PC-3 (cell line): ENCODE measurements around the gene GULP1. TPM values are rescaled to one million over a fixed set of nuclear protein-coding genes. Genes with fewer than 3 reads are reported as not detected.
"Not testable (repeated sequence)": the region's sequence is repeated elsewhere in the genome, so short reads cannot be mapped to it uniquely, and the experiment has no call there.

ENCODE experiments used
- ATAC-seq: fragments of 200-7000 bp; cut with Tn5 transposase; 2 replicates; pipeline ENCODE4 v1.9.1; 2020; ENCODE audit warnings: mild to moderate bottlenecking, moderate library complexity
- BruUV-seq: library from RNA; stranded (reverse); fragments of 400-500 nt; replicated peaks from 2 replicates; lab custom pipeline; 2021; lab: Mats Ljungman, UMichigan
- CTCF ChIA-PET: fragments of 300-600 bp; sonication (Branson Sonifier 250); formaldehyde crosslinking; loops from one replicate; lab custom pipeline; 2022; ENCODE audit warnings: antibody characterized with exemption; lab: Charles Lee
- POLR2A ChIA-PET: fragments of 300-600 bp; sonication (Branson Sonifier 250); formaldehyde crosslinking; loops from one replicate; lab custom pipeline; 2022; ENCODE audit warnings: antibody characterized with exemption; ENCODE audit not compliant: unreplicated experiment; lab: Charles Lee
- DNase-seq: peaks from one replicate; pipeline ENCODE4 v3.0.0-alpha.2; 2015
- H2AFZ ChIP-seq: fragments of 300-600 bp; sonication (generic); 2 replicates; pipeline ENCODE4 v1.6.0; 2016; ENCODE audit warnings: antibody characterized with exemption, low read length
- H3F3A ChIP-seq: fragments of 300-600 bp; sonication (generic); one replicate; pipeline ENCODE4 v1.6.0; 2017; ENCODE audit warnings: antibody characterized with exemption, low read length, control low read depth, mild to moderate bottlenecking; ENCODE audit not compliant: unreplicated experiment
- H3K27ac ChIP-seq: fragments of 300-600 bp; sonication (generic); 2 replicates; pipeline ENCODE4 v1.5.1; 2016; ENCODE audit warnings: mild to moderate bottlenecking, low read length
- H3K27me3 ChIP-seq: fragments of 300-600 bp; sonication (generic); 2 replicates; pipeline ENCODE4 v1.6.1; 2016; ENCODE audit warnings: low read length, mixed read lengths
- H3K36me3 ChIP-seq: fragments of 300-600 bp; sonication (generic); 2 replicates; pipeline ENCODE4 v1.6.1; 2016; ENCODE audit warnings: low read depth, mixed run types, low read length, mixed read lengths
- H3K4me1 ChIP-seq: fragments of 300-600 bp; sonication (generic); 2 replicates; pipeline ENCODE4 v1.5.1; 2016; ENCODE audit warnings: low read length; ENCODE audit not compliant: insufficient read depth
- H3K4me2 ChIP-seq: fragments of 300-600 bp; sonication (generic); 2 replicates; pipeline ENCODE4 v1.6.0; 2016; ENCODE audit warnings: low read length
- H3K4me3 ChIP-seq: fragments of 300-600 bp; sonication (generic); 2 replicates; pipeline ENCODE4 v1.5.1; 2016; ENCODE audit warnings: mild to moderate bottlenecking, low read length, mixed read lengths
- H3K79me2 ChIP-seq: fragments of 300-600 bp; sonication (generic); 2 replicates; pipeline ENCODE4 v1.6.1; 2017; ENCODE audit warnings: low read length, mixed read lengths
- H3K9ac ChIP-seq: fragments of 300-600 bp; sonication (generic); 2 replicates; pipeline ENCODE4 v1.6.0; 2016; ENCODE audit warnings: mild to moderate bottlenecking, low read length
- H3K9me2 ChIP-seq: fragments of 300-600 bp; sonication (generic); replicated peaks from 2 replicates; pipeline ENCODE4 v1.6.1; 2016; ENCODE audit warnings: mixed run types, low read length, mixed read lengths
- H3K9me3 ChIP-seq: fragments of 300-600 bp; sonication (generic); 2 replicates; pipeline ENCODE4 v1.6.1; 2016; ENCODE audit warnings: low read length, mixed read lengths
- H4K20me1 ChIP-seq: fragments of 300-600 bp; sonication (generic); 2 replicates; pipeline ENCODE4 v1.6.1; 2016; ENCODE audit warnings: low read length, mixed read lengths
- EZH2 ChIP-seq: fragments of 300-600 bp; sonication (generic); IDR thresholded peaks from one replicate; pipeline ENCODE4 v1.6.1; 2017; ENCODE audit warnings: antibody characterized with exemption, mild to moderate bottlenecking, low read length; ENCODE audit not compliant: unreplicated experiment
- EZH2phosphoT487 ChIP-seq: fragments of 300-600 bp; sonication (generic); IDR thresholded peaks from 2 replicates; pipeline ENCODE4 v1.6.1; 2018; ENCODE audit warnings: mild to moderate bottlenecking, antibody characterized with exemption, low read length, borderline replicate concordance
- intact Hi-C: fragments of 100-400 bp; cut with micrococcal nuclease; formaldehyde crosslinking; loops from 2 replicates; pipeline ENCODE4 v1.9.0; 2023
- total RNA-seq: library from RNA; depleted of rRNA; stranded (reverse); fragments of >200 nt; gene quantifications from 2 replicates; pipeline ENCODE4 v1.2.3, GENCODE V29; 2014
- TF ChIP-seq, protein P1 (sequence below): fragments of 300-600 bp; sonication (generic); conservative IDR thresholded peaks from 2 replicates; pipeline ENCODE4 v1.5.1; 2017; ENCODE audit warnings: antibody characterized with exemption, low read depth, mild to moderate bottlenecking, low read length

The GULP1 gene
- total RNA-seq, 1 experiment from 2014 or later: 25.5 TPM

GRCh38 chr2:188604579-188604978 is 312.9 kb downstream of the GULP1 start:
- POLR2A ChIA-PET: no interaction called here

GRCh38 chr2:188605609-188606584 is 314.2 kb downstream of the GULP1 start:
- intact Hi-C loops, H3K9me3 ChIP-seq, H3K36me3 ChIP-seq, H3K9me2 ChIP-seq, H3K4me2 ChIP-seq, H3K27me3 ChIP-seq, DNase-seq, H3K9ac ChIP-seq, H3K4me3 ChIP-seq, BruUV-seq, H3F3A ChIP-seq, H3K27ac ChIP-seq, H2AFZ ChIP-seq, CTCF ChIA-PET, ATAC-seq, H3K4me1 ChIP-seq, POLR2A ChIA-PET, H3K79me2 ChIP-seq, H4K20me1 ChIP-seq: not testable (repeated sequence)

More at GRCh38 chr2:188604579-188604978, 312.9 kb downstream of the GULP1 start:
- H3K79me2 ChIP-seq: no peaks in the 10 kb centered on the region
- no peak overlapping the region for H3K9ac ChIP-seq
- no TSS peak for BruUV-seq
- intact Hi-C loops: no loop called here
- ATAC-seq (no peak), DNase-seq (no peak)
- no peaks in the 10 kb centered on the region for H3K9me2 ChIP-seq
- CTCF ChIA-PET: no interaction called here
- no peaks in the 10 kb centered on the region for H3F3A ChIP-seq
- H3K9me3 ChIP-seq: no peaks in the 10 kb centered on the region
- H4K20me1 ChIP-seq: no peaks in the 10 kb centered on the region
- H3K27ac ChIP-seq: no peak overlapping the region
- no peak overlapping the region for H2AFZ ChIP-seq
- no peak overlapping the region for H3K4me3 ChIP-seq
- no peaks in the 10 kb centered on the region for H3K27me3 ChIP-seq
- H3K36me3 ChIP-seq: no peaks in the 10 kb centered on the region
- no peak for TF ChIP-seq EZH2phosphoT487
- TF ChIP-seq, protein P1, sequence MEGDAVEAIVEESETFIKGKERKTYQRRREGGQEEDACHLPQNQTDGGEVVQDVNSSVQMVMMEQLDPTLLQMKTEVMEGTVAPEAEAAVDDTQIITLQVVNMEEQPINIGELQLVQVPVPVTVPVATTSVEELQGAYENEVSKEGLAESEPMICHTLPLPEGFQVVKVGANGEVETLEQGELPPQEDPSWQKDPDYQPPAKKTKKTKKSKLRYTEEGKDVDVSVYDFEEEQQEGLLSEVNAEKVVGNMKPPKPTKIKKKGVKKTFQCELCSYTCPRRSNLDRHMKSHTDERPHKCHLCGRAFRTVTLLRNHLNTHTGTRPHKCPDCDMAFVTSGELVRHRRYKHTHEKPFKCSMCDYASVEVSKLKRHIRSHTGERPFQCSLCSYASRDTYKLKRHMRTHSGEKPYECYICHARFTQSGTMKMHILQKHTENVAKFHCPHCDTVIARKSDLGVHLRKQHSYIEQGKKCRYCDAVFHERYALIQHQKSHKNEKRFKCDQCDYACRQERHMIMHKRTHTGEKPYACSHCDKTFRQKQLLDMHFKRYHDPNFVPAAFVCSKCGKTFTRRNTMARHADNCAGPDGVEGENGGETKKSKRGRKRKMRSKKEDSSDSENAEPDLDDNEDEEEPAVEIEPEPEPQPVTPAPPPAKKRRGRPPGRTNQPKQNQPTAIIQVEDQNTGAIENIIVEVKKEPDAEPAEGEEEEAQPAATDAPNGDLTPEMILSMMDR: no peak
- TF ChIP-seq EZH2: no peak
- H3K4me2 ChIP-seq: no peak overlapping the region
- H3K4me1 ChIP-seq: no peaks in the 10 kb centered on the region

GRCh38 chr2:188606596-188606995 is 314.9 kb downstream of the GULP1 start:
- POLR2A ChIA-PET, H3K27me3 ChIP-seq, H3K4me3 ChIP-seq, intact Hi-C loops, H3K79me2 ChIP-seq, H3F3A ChIP-seq, H3K9me3 ChIP-seq, H3K36me3 ChIP-seq, H3K9me2 ChIP-seq, DNase-seq, H2AFZ ChIP-seq, H3K9ac ChIP-seq, H3K4me2 ChIP-seq, H4K20me1 ChIP-seq, ATAC-seq, H3K4me1 ChIP-seq, H3K27ac ChIP-seq, CTCF ChIA-PET, BruUV-seq: not testable (repeated sequence)
